ENCODE results near the gene COPB1.

- TF ChIP-seq CTCF (IDR thresholded peaks at IDR 0.05) (peak in 1 of 6 experiments; percentile 29), POLR2A (IDR thresholded peaks at IDR 0.05) (no peak), POLR2AphosphoS5 (IDR thresholded peaks at IDR 0.05) (no peak), EP300 (IDR thresholded peaks at IDR 0.05) (no peak)
Measured at GRCh38 chr11:14413307-14414069, 86.1 kb downstream of the COPB1 start.

Measured in upper lobe of left lung (tissue), 4 donors.